Subcutaneous adipose tissue (tissue), 4 donors: Measurements from ENCODE around the gene RERE. TPM values are rescaled to one million over a fixed set of nuclear protein-coding genes. Genes with fewer than 3 reads are reported as not detected.

Experiments used
- total RNA-seq, 4 donors: library from RNA; depleted of rRNA; stranded (reverse); fragments of >200 nt; gene quantifications; one replicate each; pipeline ENCODE4 v1.1.0, GENCODE V29; 2016
- TF ChIP-seq, protein P1 (sequence below): fragments of 450-650 bp; IDR thresholded peaks from one replicate; pipeline ENCODE4 v1.5.1; 2016; ENCODE audit warnings: low read depth, mild to moderate bottlenecking, control low read depth, antibody characterized with exemption, moderate library complexity

RERE gene
- total RNA-seq, 4 donors from 2014 or later: 67.0 to 91.4 (median 83.1) TPM

DNA sequence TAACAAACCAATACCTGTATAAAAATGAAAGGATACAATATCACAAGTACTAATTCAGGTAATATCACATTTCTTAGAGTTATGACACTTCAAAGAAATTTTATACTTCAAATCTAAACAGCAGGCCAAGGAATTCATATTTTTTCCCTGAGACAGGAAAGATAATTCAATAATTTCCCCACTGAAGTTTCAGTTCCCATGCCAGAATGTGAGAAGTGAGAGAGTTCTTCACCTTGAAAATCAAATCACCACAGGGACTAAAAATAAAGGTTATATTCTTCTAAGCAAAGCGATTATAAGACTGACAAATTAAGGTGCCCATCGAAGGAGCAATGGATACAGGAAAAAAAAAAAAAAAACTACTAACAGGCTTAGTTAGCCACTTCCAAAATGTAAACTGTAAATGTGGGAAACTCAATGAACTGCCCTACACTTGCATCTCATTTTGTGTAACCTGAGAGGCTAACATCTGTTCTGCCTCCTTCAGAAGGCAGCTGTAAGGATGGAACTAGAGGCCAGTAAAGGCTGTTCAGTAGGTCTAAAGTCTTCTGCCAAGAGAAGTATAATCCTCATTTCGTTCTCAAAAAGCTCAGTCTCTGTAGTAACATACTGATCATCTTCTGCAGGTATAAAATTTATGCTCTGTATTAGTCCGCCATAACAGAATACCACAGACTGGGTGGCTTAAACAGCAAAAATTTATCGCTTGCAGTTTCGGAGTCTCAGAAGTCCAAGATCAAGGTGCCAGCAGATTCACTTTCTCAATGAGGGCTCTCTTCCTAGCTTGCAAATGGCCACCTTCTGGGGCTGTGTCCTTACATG, 127.8 kb downstream of the RERE start:
- TF ChIP-seq, protein P1, sequence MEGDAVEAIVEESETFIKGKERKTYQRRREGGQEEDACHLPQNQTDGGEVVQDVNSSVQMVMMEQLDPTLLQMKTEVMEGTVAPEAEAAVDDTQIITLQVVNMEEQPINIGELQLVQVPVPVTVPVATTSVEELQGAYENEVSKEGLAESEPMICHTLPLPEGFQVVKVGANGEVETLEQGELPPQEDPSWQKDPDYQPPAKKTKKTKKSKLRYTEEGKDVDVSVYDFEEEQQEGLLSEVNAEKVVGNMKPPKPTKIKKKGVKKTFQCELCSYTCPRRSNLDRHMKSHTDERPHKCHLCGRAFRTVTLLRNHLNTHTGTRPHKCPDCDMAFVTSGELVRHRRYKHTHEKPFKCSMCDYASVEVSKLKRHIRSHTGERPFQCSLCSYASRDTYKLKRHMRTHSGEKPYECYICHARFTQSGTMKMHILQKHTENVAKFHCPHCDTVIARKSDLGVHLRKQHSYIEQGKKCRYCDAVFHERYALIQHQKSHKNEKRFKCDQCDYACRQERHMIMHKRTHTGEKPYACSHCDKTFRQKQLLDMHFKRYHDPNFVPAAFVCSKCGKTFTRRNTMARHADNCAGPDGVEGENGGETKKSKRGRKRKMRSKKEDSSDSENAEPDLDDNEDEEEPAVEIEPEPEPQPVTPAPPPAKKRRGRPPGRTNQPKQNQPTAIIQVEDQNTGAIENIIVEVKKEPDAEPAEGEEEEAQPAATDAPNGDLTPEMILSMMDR: no peak

DNA sequence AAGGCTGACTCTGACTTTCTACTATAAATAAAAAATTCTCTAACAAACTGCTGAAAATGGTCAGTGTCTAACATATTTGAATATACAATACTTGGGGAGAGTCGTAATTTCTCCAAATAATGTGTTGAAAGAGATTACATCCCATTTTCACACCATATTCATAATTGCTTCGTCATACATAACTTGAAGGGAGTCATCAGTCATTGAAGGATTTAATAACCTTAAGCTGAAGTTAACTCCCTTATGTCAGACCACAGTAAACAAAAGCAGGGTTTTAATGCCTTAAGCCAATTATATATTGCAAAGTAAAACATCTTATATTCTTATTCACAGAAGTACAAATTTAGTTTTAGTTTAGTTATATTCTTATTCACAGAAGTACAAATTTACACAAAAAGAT, 129.9 kb downstream of the RERE start:
- TF ChIP-seq, protein P1: no peak

DNA sequence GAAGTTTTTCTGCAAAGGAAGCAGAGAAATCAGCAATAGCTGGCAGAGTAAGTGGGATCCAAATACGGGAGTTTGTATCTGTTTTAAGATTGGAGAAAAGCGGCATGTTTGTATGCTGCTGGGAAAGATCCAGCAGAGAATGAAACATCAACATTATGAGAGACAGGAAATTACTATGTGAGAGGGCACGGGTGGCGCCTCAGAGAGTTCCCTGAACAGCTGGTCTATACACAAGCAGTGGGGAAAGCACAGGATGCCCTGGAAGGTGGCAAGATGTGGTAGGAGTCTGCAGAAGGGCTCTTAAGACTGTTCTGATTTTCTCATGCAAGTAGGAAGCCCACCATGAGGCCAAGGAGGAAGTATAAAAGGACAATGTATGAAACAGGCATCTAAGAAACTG, 130.4 kb downstream of the RERE start:
- TF ChIP-seq, protein P1: no peak

DNA sequence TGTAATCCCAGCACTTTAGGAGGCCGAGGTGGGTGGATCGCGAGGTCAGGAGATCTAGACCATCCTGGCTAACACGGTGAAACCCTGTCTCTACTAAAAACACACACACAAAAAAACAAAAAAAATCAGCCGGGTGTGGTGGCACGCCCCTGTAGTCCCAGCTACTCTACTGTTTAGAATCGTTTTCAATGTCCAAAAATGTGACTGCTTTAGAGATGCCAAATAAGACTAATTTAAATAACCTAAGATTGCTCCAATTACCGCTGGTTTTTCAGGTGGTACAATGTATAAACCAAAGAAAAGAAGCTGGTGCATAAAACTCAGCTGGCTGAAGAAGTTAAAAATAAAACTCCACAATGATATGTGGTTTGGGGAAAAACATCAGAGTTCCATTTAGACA, 132.0 kb downstream of the RERE start:
- TF ChIP-seq, protein P1: no peak

DNA sequence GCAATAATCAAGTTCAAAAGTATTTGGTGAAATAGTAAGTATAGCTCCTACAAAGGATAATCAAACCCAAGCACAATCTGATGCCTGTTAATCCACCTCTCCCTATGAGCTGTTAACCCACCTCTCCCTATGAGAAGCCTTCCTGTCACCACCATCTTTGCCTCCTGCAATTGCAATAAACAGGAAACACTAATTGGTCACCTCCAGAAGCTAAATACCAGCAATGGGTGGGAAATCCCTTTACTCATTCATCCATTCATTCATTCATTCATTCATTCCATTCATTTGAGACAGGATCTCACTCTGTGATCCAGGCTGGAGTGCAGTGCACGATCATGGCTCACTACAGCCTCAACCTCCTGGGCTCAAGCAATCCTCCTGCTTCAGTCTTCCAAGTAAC, 132.8 kb downstream of the RERE start:
- TF ChIP-seq, protein P1: no peak

DNA sequence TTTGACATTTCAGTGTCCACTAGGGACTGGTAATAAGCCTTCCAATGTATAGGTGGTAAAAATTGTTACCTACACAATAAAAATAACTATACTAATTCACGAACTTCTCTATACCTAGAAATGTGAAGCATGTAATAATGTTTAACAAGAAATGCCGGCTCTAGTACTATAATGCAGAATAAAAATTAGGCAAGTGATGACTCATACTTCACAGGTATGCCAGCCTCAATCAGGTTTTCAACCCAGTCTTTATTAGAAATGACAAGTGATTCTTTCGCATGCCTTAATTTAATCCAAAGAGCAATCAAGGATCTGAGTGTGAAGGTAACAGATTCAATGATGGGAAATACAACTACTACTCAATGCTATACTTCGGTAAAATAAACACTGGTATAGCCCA, 134.9 kb downstream of the RERE start:
- TF ChIP-seq, protein P1: no peak

DNA sequence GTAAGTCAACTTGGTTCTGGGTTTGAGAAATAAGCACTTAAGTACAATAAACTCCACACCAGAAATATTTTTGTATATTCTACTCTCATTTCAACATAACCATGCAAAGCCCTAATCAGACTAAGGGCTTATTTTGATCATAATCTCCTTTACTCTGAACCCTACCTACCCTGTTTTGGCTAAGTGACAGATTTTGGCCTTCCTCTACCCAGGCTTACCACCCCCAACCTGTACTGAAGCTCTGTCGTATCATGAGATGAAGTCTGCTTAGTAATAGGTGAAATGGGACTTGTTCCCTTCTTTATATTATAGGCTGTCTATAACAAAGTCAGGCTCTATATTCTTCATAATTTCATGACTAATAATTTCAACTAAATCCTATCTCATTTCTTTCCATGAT, 135.5 kb downstream of the RERE start:
- TF ChIP-seq, protein P1: no peak
